ENCODE measurements around the gene EML4. TPM values are rescaled to one million over a fixed set of nuclear protein-coding genes. Genes with fewer than 3 reads are reported as not detected.
"Not testable (repeated sequence)": the region's sequence is repeated elsewhere in the genome, so short reads cannot be mapped to it uniquely, and the experiment has no call there.

Gene EML4
- total and polyA plus RNA-seq, 12 donors, result 29.9 to 64.0 (median 51.9) TPM

- no peaks in the 10 kb centered on the region for H3K36me3 ChIP-seq (replicated peaks in 1 of 2)
- DNase-seq, result no peak
- H3K4me3 ChIP-seq, result no peak overlapping the region
- H3K27ac ChIP-seq, result no peak overlapping the region
- no peaks in the 10 kb centered on the region for H3K27me3 ChIP-seq
- intact Hi-C loops (cut with DNase I), result no loop called here
- no peaks in the 10 kb centered on the region for H3K9me3 ChIP-seq (replicated peaks in 1 of 3)
- 59 to 64% (median 62%) methylated on average over 6 to 7 of the region's 7 CpGs for WGBS, 4 donors
- peaks cover 10 to 43% of the 10 kb centered on the region in 2 donors for H3K4me1 ChIP-seq (replicated peaks in 1 of 2)
- TF ChIP-seq POLR2A (IDR thresholded peaks at IDR 0.05) (no peak), CTCF (IDR thresholded peaks at IDR 0.05) (no peak)
Measured at GRCh38 chr2:42128721-42129486, 40.2 kb upstream of the EML4 start.

DNA sequence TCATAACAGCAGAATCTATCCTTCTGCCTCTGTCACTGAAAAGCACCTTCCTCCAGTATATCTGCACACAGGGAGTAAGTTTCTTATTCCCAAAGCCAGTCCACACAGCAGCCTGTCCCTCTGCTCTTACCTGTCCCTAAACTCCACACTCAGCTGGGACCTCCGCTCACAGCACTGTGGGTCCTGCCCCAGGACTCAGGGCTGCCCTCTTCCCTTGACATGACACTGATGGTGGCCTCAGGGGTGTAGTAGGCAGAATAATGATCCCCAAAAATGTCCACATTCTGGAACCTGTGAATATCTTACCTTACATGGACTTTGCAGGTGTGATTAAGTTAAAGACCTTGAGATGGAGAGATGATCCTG lies 39.7 kb upstream of the EML4 start:
- Histone ChIP-seq H3K9me3 (replicated peaks in 1 of 3) (no peaks in the 10 kb centered on the region), H3K4me1 (replicated peaks in 1 of 2) (peaks cover 10 to 43% of the 10 kb centered on the region in 2 donors), H3K27ac (no peak overlapping the region), H3K4me3 (no peak overlapping the region), H3K27me3 (no peaks in the 10 kb centered on the region), H3K36me3 (replicated peaks in 1 of 2) (no peaks in the 10 kb centered on the region)
- intact Hi-C loops (cut with DNase I), result no loop called here
- WGBS, 4 donors, result 88 to 100% (median 93%) methylated on average over 1 of the region's 1 CpG
- TF ChIP-seq CTCF (IDR thresholded peaks at IDR 0.05) (no peak), POLR2A (IDR thresholded peaks at IDR 0.05) (no peak)
- no peak for DNase-seq

- DNase-seq, result no peak
- intact Hi-C loops (cut with DNase I), result no loop called here
- Histone ChIP-seq H3K27me3 (no peaks in the 10 kb centered on the region), H3K9me3 (replicated peaks in 1 of 3) (no peaks in the 10 kb centered on the region), H3K4me3 (no peak overlapping the region), H3K27ac (no peak overlapping the region), H3K4me1 (replicated peaks in 1 of 2) (peaks cover 10 to 43% of the 10 kb centered on the region in 2 donors), H3K36me3 (replicated peaks in 1 of 2) (no peaks in the 10 kb centered on the region)
- WGBS, 4 donors, result 88 to 98% (median 93%) methylated on average over 5 of the region's 5 CpGs
- TF ChIP-seq CTCF (IDR thresholded peaks at IDR 0.05), result no peak
- TF ChIP-seq POLR2A (IDR thresholded peaks at IDR 0.05), result no peak
Measured at GRCh38 chr2:42129947-42130346, 39.2 kb upstream of the EML4 start.

GRCh38 chr2:42130858-42131257 lies 38.3 kb upstream of the EML4 start:
- DNase-seq; H3K27me3 ChIP-seq; H3K27ac ChIP-seq; H3K9me3 ChIP-seq (replicated peaks in 1 of 3); H3K36me3 ChIP-seq (replicated peaks in 1 of 2); intact Hi-C loops (cut with DNase I); H3K4me3 ChIP-seq: not testable (repeated sequence)
- 92 to 96% (median 94%) methylated on average over 10 of the region's 10 CpGs for WGBS, 4 donors
- peaks cover 10 to 50% of the 10 kb centered on the region in 2 donors for H3K4me1 ChIP-seq (replicated peaks in 1 of 2)

All from adrenal gland (tissue), 12 donors.